ENCODE measurements around the gene HDAC4. TPM values are rescaled to one million over a fixed set of nuclear protein-coding genes. Genes with fewer than 3 reads are reported as not detected.

Gene HDAC4
- total and polyA plus RNA-seq, 2 of the 4 experiments (the other 2 are of a cell fraction): 4.1 to 7.2 TPM

DNA sequence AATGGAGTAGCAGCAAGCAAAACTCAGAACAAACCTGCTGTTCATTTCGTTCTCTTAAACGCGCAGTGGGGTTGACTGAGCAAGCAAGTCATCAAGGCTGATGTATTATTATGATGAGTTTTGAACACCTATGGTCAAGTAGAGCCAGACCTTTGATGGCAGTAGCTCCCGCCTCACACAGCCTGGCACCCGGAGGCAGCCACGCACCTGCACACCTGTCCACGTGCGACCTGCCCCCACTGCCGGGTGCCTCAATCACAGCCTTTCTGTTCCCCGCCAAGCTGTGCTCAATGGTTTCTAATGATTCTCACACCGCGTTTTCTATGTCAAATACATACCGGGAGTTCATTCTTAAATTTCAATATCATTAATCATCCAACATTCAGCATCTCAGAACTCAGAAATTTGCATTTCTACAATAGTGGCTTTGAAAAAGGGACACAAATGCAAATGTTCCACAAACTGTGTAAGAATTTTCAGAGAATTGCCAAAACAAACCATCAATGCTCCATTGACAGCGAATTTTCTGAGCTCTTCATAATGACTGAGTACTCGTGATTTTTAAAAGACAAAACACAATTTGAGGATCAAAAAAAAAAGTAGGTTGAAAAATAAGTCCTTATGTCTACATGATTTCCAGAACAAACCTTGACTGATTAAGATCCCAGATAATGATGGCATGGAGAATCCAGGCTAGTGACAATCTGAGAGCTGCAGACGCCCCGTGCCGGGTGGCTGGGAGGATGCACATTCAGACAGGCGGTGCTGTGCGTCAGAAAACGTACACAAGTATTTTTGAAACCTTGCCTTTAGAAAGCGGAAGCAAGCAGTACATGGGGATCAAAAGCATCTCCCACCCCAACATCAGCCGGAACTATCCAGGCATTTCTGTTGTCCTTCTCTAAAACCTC, 56.6 kb downstream of the HDAC4 start:
- in situ Hi-C loops (cut with MboI; ENCODE audit: low sequenced_read_pairs) (no loop called here), intact Hi-C loops (cut with micrococcal nuclease) (no loop called here), dilution Hi-C loops (cut with HindIII; ENCODE audit: low sequenced_read_pairs, unreplicated experiment) (no loop called here)
- no peak for ATAC-seq (ENCODE audit: low read depth)
- H2BK5ac ChIP-seq (ENCODE audit: low read depth, low read length, poor library complexity, severe bottlenecking): no peak overlapping the region
- DNase-seq: no peak
- H3K4ac ChIP-seq (ENCODE audit: low read depth, low read length): no peak overlapping the region
- no peak overlapping the region for H2BK20ac ChIP-seq (ENCODE audit: low read depth, low read length)
- no peak overlapping the region for H4K91ac ChIP-seq (ENCODE audit: insufficient read depth, low read depth, low read length)
- POLR2A ChIA-PET (ENCODE audit: unreplicated experiment): no interaction called here
- H2AFZ ChIP-seq (replicated peaks; ENCODE audit: low read length, poor library complexity): no peak overlapping the region
- no peak overlapping the region for H4K8ac ChIP-seq (ENCODE audit: low read depth in 2 of 2, low read length in 2 of 2)
- no peak overlapping the region for H3K9ac ChIP-seq (ENCODE audit: low read depth, low read length)
- no peak overlapping the region for H3K56ac ChIP-seq (ENCODE audit: extremely low read depth, insufficient read depth, low read length)
- no peak overlapping the region for H3K23ac ChIP-seq (ENCODE audit: low read depth, low read length)
- H4K20me1 ChIP-seq (ENCODE audit: insufficient read depth, low read length): peaks cover 23% of the 10 kb centered on the region
- CTCF ChIA-PET: no interaction called here
- H2AK9ac ChIP-seq (replicated peaks; ENCODE audit: low read depth, low read length, poor library complexity): no peak overlapping the region
- peaks cover 11% of the 10 kb centered on the region for H3K36me3 ChIP-seq (ENCODE audit: control insufficient read depth, insufficient read depth, low read length)
- no peak overlapping the region for H3K14ac ChIP-seq (replicated peaks; ENCODE audit: low read depth, low read length)
- H3K4me3 ChIP-seq (ENCODE audit: insufficient read depth, low read depth, low read length): no peak overlapping the region
- peaks cover 4% of the 10 kb centered on the region for H3K4me1 ChIP-seq (ENCODE audit: control insufficient read depth, insufficient read depth, low read length)
- H2BK120ac ChIP-seq (ENCODE audit: low read depth, low read length): no peak overlapping the region
- TF ChIP-seq SMC3 (IDR thresholded peaks at IDR 0.05; ENCODE audit: low read depth, low read length) (no peak), CHD1 (IDR thresholded peaks at IDR 0.05; ENCODE audit: low read depth, low read length) (no peak), RFX5 (IDR thresholded peaks at IDR 0.05; ENCODE audit: low read depth, low read length) (no peak), MAZ (IDR thresholded peaks at IDR 0.05; ENCODE audit: borderline replicate concordance, low read depth, low read length) (no peak), FOS (IDR thresholded peaks at IDR 0.05; ENCODE audit: low read depth, low read length) (no peak), CEBPB (IDR thresholded peaks at IDR 0.05; ENCODE audit: low read depth, low read length) (no peak), RAD21 (IDR thresholded peaks at IDR 0.05; ENCODE audit: low read length) (no peak), POLR2A (IDR thresholded peaks at IDR 0.05; ENCODE audit: low read depth, low read length) (no peak)
- TF ChIP-seq, protein P1, sequence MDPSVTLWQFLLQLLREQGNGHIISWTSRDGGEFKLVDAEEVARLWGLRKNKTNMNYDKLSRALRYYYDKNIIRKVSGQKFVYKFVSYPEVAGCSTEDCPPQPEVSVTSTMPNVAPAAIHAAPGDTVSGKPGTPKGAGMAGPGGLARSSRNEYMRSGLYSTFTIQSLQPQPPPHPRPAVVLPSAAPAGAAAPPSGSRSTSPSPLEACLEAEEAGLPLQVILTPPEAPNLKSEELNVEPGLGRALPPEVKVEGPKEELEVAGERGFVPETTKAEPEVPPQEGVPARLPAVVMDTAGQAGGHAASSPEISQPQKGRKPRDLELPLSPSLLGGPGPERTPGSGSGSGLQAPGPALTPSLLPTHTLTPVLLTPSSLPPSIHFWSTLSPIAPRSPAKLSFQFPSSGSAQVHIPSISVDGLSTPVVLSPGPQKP (IDR thresholded peaks at IDR 0.05; ENCODE audit: borderline replicate concordance, low read depth, low read length): no peak
- TF ChIP-seq, protein P2, sequence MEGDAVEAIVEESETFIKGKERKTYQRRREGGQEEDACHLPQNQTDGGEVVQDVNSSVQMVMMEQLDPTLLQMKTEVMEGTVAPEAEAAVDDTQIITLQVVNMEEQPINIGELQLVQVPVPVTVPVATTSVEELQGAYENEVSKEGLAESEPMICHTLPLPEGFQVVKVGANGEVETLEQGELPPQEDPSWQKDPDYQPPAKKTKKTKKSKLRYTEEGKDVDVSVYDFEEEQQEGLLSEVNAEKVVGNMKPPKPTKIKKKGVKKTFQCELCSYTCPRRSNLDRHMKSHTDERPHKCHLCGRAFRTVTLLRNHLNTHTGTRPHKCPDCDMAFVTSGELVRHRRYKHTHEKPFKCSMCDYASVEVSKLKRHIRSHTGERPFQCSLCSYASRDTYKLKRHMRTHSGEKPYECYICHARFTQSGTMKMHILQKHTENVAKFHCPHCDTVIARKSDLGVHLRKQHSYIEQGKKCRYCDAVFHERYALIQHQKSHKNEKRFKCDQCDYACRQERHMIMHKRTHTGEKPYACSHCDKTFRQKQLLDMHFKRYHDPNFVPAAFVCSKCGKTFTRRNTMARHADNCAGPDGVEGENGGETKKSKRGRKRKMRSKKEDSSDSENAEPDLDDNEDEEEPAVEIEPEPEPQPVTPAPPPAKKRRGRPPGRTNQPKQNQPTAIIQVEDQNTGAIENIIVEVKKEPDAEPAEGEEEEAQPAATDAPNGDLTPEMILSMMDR (conservative IDR thresholded peaks at IDR 0.05; ENCODE audit: low read depth, low read length): no peak
- TF ChIP-seq, protein P3, sequence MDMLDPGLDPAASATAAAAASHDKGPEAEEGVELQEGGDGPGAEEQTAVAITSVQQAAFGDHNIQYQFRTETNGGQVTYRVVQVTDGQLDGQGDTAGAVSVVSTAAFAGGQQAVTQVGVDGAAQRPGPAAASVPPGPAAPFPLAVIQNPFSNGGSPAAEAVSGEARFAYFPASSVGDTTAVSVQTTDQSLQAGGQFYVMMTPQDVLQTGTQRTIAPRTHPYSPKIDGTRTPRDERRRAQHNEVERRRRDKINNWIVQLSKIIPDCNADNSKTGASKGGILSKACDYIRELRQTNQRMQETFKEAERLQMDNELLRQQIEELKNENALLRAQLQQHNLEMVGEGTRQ (IDR thresholded peaks at IDR 0.05; ENCODE audit: low read depth, low read length): no peak
- H3K27me3 ChIP-seq (ENCODE audit: control insufficient read depth, insufficient read depth, low read length): no peaks in the 10 kb centered on the region
- no TSS peak for BruUV-seq (replicated peaks)
- H2BK15ac ChIP-seq (ENCODE audit: low read depth, low read length): no peak overlapping the region
- 93% methylated on average over 9 of the region's 23 CpGs; no CpG with 5 or more reads in 1 of the 2 experiments for WGBS, 2 experiments (ENCODE audit: extremely low coverage in 2 of 2, insufficient read length in 1 of 2)
- no peak overlapping the region for H3K18ac ChIP-seq (ENCODE audit: low read depth, low read length)
- H3K9me3 ChIP-seq (ENCODE audit: control insufficient read depth, insufficient read depth, low read length): no peaks in the 10 kb centered on the region
- no peak overlapping the region for H3K4me2 ChIP-seq (ENCODE audit: low read depth, low read length)
- H2AK5ac ChIP-seq (ENCODE audit: low read depth, low read length): no peak overlapping the region
- no peak overlapping the region for H3K27ac ChIP-seq (ENCODE audit: insufficient read depth, low read length)
- H3K79me1 ChIP-seq (ENCODE audit: low read depth in 1 of 2, low read length in 2 of 2): peaks cover 47 to 66% of the 10 kb centered on the region in 2 experiments
- no peak overlapping the region for H4K5ac ChIP-seq (ENCODE audit: low read depth, low read length)
- H3K9me1 ChIP-seq (ENCODE audit: insufficient read depth, low read length): peaks cover 22% of the 10 kb centered on the region

Data from IMR-90 (cell line).